Ishikawa (cell line): ENCODE results near the gene PRICKLE3.

Experiments
- CEBPB ChIP-seq: IDR thresholded peaks from 2 replicates; pipeline ENCODE4 v1.6.1; 2012
- EGR1 ChIP-seq: IDR thresholded peaks from 2 replicates; pipeline ENCODE4 v1.6.1; 2012
- EP300 ChIP-seq: IDR thresholded peaks from 2 replicates; pipeline ENCODE4 v1.6.1; 2012; ENCODE audit warnings: borderline replicate concordance
- RAD21 ChIP-seq: IDR thresholded peaks from 2 replicates; pipeline ENCODE4 v1.6.1; 2012; ENCODE audit warnings: low read depth
- TAF1 ChIP-seq: IDR thresholded peaks from 2 replicates; pipeline ENCODE4 v1.6.1; 2012; ENCODE audit warnings: low read depth, mild to moderate bottlenecking
- TCF12 ChIP-seq: IDR thresholded peaks from 2 replicates; pipeline ENCODE4 v1.6.1; 2012; ENCODE audit warnings: low read depth
- TEAD4 ChIP-seq: IDR thresholded peaks from 2 replicates; pipeline ENCODE4 v1.6.1; 2012
- YY1 ChIP-seq: IDR thresholded peaks from 2 replicates; pipeline ENCODE4 v1.6.1; 2012; ENCODE audit warnings: low read depth
- TF ChIP-seq, protein P1 (sequence below): IDR thresholded peaks from 2 replicates; pipeline ENCODE4 v1.6.1; 2012
- TF ChIP-seq, protein P2 (sequence below): IDR thresholded peaks from 2 replicates; pipeline ENCODE4 v1.6.1; 2012; ENCODE audit warnings: low read depth, mild to moderate bottlenecking
- TF ChIP-seq, protein P3 (sequence below): IDR thresholded peaks from 2 replicates; pipeline ENCODE4 v1.6.1; 2012

DNA sequence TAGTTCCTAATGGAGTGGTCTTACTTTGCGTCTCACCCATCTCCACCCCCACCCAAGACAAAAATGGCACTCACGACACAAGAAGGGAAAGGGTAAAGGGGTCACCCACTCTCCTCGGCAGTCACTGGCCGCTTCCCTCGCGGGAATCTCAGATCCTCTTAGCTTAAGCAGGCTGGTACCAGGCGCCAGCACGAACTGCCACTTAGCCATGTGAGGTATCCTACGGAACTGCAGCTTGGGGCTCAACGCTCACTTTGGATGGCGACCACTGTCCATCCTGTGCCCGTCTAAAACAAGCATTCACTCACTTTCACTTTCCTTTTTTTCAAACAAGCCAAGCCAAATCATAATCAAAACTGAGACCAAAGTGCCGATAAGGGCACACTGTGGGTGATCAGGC lies 38.2 kb downstream of the PRICKLE3 start:
- TF ChIP-seq EP300 (no peak), CEBPB (no peak), YY1 (no peak), EGR1 (no peak), TEAD4 (no peak), RAD21 (no peak), TAF1 (no peak), TCF12 (no peak)
- TF ChIP-seq, protein P1, sequence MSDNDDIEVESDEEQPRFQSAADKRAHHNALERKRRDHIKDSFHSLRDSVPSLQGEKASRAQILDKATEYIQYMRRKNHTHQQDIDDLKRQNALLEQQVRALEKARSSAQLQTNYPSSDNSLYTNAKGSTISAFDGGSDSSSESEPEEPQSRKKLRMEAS, result no peak
- TF ChIP-seq, protein P2, sequence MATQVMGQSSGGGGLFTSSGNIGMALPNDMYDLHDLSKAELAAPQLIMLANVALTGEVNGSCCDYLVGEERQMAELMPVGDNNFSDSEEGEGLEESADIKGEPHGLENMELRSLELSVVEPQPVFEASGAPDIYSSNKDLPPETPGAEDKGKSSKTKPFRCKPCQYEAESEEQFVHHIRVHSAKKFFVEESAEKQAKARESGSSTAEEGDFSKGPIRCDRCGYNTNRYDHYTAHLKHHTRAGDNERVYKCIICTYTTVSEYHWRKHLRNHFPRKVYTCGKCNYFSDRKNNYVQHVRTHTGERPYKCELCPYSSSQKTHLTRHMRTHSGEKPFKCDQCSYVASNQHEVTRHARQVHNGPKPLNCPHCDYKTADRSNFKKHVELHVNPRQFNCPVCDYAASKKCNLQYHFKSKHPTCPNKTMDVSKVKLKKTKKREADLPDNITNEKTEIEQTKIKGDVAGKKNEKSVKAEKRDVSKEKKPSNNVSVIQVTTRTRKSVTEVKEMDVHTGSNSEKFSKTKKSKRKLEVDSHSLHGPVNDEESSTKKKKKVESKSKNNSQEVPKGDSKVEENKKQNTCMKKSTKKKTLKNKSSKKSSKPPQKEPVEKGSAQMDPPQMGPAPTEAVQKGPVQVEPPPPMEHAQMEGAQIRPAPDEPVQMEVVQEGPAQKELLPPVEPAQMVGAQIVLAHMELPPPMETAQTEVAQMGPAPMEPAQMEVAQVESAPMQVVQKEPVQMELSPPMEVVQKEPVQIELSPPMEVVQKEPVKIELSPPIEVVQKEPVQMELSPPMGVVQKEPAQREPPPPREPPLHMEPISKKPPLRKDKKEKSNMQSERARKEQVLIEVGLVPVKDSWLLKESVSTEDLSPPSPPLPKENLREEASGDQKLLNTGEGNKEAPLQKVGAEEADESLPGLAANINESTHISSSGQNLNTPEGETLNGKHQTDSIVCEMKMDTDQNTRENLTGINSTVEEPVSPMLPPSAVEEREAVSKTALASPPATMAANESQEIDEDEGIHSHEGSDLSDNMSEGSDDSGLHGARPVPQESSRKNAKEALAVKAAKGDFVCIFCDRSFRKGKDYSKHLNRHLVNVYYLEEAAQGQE, result no peak
- TF ChIP-seq, protein P3, sequence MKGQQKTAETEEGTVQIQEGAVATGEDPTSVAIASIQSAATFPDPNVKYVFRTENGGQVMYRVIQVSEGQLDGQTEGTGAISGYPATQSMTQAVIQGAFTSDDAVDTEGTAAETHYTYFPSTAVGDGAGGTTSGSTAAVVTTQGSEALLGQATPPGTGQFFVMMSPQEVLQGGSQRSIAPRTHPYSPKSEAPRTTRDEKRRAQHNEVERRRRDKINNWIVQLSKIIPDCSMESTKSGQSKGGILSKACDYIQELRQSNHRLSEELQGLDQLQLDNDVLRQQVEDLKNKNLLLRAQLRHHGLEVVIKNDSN, result no peak
